ENCODE measurements around the gene FUT9. TPM values are rescaled to one million over a fixed set of nuclear protein-coding genes. Genes with fewer than 3 reads are reported as not detected.

Gene FUT9
- total and polyA plus RNA-seq, 2 of the 8 experiments (the other 6 are each of a cell fraction or from before 2014, with no cell fraction given): 0.85 to 4.9 TPM

- Histone ChIP-seq H3K4ac (replicated peaks; ENCODE audit: insufficient read length, low read depth, low read length) (no peak overlapping the region), H3K18ac (ENCODE audit: extremely low read depth, low read length) (no peak overlapping the region), H3K79me1 (ENCODE audit: low read depth, low read length) (no peaks in the 10 kb centered on the region), H3K4me2 (ENCODE audit: insufficient read depth in 1 of 2, low read depth in 2 of 2, low read length in 2 of 2) (no peak overlapping the region), H3K14ac (ENCODE audit: insufficient read length) (no peak overlapping the region), H3K23ac (ENCODE audit: insufficient read length) (no peak overlapping the region), H2BK20ac (ENCODE audit: low read length) (no peak overlapping the region), H3K36me3 (ENCODE audit: control insufficient read depth in 2 of 4, insufficient read depth in 4 of 4, low read length in 3 of 4) (no peaks in the 10 kb centered on the region), H3K27ac (ENCODE audit: low read depth, low read length) (no peak overlapping the region), H3K79me2 (ENCODE audit: control insufficient read depth in 1 of 2, insufficient read depth in 2 of 2, low read length in 2 of 2) (no peaks in the 10 kb centered on the region), H3K4me1 (replicated peaks in 1 of 4; ENCODE audit: control insufficient read depth in 3 of 4, insufficient read depth in 4 of 4, low read length in 3 of 4) (no peaks in the 10 kb centered on the region), H2BK120ac (replicated peaks; ENCODE audit: low read depth, low read length) (no peak overlapping the region), H3K9ac (replicated peaks in 1 of 4; ENCODE audit: extremely low read depth in 1 of 4, low read depth in 3 of 4, low read length in 3 of 4) (no peak overlapping the region), H3K4me3 (ENCODE audit: extremely low read depth in 1 of 4, insufficient read depth in 2 of 4, low read depth in 3 of 4, low read length in 4 of 4) (no peak overlapping the region), H3K23me2 (ENCODE audit: low read depth, low read length) (no peaks in the 10 kb centered on the region), H3K56ac (replicated peaks; ENCODE audit: insufficient read length, low read depth, low read length) (no peak overlapping the region), H2AFZ (ENCODE audit: low read length) (no peak overlapping the region), H2BK12ac (ENCODE audit: low read depth, low read length) (no peak overlapping the region), H2AK5ac (ENCODE audit: low read depth, low read length) (no peak overlapping the region), H2BK15ac (ENCODE audit: low read length) (no peak overlapping the region), H4K20me1 (replicated peaks in 1 of 2; ENCODE audit: control insufficient read depth in 1 of 2, insufficient read depth in 2 of 2, low read length in 2 of 2) (no peaks in the 10 kb centered on the region), H2BK5ac (ENCODE audit: low read depth, low read length) (no peak overlapping the region), H3K9me3 (ENCODE audit: insufficient read depth in 2 of 2, low read depth in 1 of 2, low read length in 1 of 2) (no peaks in the 10 kb centered on the region), H4K5ac (ENCODE audit: insufficient read length, low read depth, low read length) (no peak overlapping the region), H3K27me3 (replicated peaks in 1 of 4; ENCODE audit: control insufficient read depth in 3 of 4, extremely low read depth in 1 of 4, insufficient read depth in 3 of 4, low read length in 3 of 4) (no peaks in the 10 kb centered on the region), H4K8ac (ENCODE audit: extremely low read depth, insufficient read depth, low read length) (no peak overlapping the region), H4K91ac (replicated peaks; ENCODE audit: insufficient read length, low read length) (no peak overlapping the region)
- 93% methylated on average over 1 of the region's 1 CpG; no CpG with 5 or more reads in 1 of the 2 experiments for WGBS, 2 experiments (ENCODE audit: extremely low coverage in 1 of 2, insufficient coverage in 1 of 2, insufficient read length in 1 of 2, insufficient replicate concordance in 2 of 2, low coverage in 1 of 2, low lambda C conversion rate in 2 of 2, missing lambda C conversion rate in 1 of 2)
- no peak for TF ChIP-seq TBP (IDR thresholded peaks at IDR 0.05; ENCODE audit: low read depth, low read length)
- no peak for TF ChIP-seq SIRT6 (IDR thresholded peaks at IDR 0.05; ENCODE audit: low read length)
- no peak for TF ChIP-seq SP4 (IDR thresholded peaks at IDR 0.05; ENCODE audit: low read length)
- no peak for TF ChIP-seq SUZ12 (IDR thresholded peaks at IDR 0.05; ENCODE audit: low read length)
- no peak for TF ChIP-seq KDM4A (IDR thresholded peaks at IDR 0.05; ENCODE audit: low read depth, low read length, severe bottlenecking)
- no peak for TF ChIP-seq CHD2 (IDR thresholded peaks at IDR 0.05; ENCODE audit: low read length)
- ChIA-PET CTCF (ENCODE audit: partially characterized antibody) (interaction anchor here (0.5 to 1.3 kb wide), 2 partner anchors 12 to 40 kb away, joined by 3 to 5 read pairs; no protein-coding TSS in a partner anchor), POLR2A (ENCODE audit: partially characterized antibody) (no interaction called here)
- DNase-seq (ENCODE audit: low read depth in 1 of 2, low spot score in 2 of 2) (no peak), FAIRE-seq (no peak)
These were observed 234.0 kb downstream of the FUT9 start for GRCh38 chr6:96249755-96250154.
